GM19452 (cell line): ENCODE measurements around the gene TCF23.

Source experiments
- ATAC-seq: cut with Tn5 transposase; IDR thresholded peaks from one replicate; pipeline ENCODE4 v1.9.1; 2021; ENCODE audit not compliant: unreplicated experiment

Gene TCF23

DNA sequence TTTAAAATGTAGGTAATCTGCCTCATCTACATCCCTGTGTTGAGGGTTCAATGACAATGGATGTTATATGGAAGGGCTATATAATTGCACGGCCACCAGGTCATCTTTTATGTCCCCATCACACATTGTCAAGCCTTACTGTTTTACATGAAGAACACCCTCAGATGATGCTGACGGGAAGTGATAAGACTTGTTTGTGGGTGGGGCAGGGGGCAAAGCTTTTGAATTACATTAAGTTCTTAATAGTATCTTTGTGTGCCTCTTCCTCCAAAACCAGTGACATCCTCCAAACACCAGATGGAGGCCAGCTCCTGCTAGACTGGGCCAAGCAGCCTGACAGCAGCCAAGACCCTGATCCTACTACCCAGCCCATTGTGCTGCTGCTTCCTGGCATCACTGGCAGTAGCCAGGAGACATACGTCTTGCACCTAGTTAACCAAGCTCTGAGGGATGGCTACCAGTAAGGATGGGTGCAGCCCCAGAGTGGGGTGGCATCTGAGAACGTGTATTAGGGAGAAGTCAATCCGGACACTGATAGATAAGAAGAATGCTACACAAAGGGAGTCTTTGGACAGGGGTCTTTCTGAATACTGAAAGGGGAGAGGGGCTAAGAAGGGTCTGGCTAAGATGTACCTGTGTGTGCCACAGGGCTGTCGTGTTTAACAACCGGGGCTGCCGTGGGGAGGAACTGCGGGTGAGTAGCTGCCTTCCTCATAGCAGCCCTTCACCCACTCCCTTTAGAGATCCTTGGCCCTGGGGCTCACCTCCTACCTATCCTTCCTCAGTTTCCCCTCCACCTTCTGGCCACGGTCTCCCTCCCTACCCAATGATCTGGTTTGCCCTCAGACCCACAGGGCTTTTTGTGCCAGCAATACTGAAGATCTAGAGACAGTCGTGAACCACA is 19.9 kb upstream of the TCF23 start:
- ATAC-seq = no peak

DNA sequence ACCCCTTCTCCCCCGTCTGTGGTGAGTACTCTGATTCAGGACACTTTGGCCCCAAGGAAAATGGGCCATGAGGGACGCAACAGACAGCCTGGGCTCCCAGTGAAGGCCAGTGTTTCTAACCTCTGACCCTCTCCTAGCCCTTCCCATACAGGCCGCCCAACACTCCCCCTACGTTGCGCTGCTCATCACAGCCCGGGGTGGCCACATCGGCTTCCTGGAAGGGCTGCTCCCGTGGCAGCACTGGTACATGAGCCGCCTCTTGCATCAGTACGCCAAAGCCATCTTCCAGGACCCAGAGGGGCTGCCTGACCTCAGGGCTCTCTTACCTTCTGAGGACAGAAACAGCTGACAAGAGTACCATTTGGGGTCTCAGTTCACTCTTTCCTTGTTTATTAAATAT is 18.4 kb upstream of the TCF23 start:
- no peak for ATAC-seq

DNA sequence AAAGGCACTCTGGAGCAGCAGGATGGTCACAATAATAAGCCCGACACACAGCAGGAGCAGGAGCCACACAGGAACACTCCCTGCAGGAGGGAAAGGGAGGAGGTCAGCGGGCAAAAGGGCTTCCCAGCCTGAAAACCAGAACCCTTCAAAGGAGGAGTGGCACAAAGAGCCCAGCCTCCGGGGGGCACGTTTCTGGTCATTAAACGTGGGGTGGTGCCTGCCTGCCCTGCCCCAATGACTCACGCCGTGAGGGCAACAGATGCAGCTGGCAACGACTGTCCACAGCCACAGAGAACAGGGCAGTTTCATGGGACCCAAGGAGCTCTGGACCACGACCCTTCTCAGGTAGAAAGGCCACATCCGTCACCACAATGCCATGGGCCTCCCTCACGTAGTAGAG is 17.4 kb upstream of the TCF23 start:
- no peak for ATAC-seq

DNA sequence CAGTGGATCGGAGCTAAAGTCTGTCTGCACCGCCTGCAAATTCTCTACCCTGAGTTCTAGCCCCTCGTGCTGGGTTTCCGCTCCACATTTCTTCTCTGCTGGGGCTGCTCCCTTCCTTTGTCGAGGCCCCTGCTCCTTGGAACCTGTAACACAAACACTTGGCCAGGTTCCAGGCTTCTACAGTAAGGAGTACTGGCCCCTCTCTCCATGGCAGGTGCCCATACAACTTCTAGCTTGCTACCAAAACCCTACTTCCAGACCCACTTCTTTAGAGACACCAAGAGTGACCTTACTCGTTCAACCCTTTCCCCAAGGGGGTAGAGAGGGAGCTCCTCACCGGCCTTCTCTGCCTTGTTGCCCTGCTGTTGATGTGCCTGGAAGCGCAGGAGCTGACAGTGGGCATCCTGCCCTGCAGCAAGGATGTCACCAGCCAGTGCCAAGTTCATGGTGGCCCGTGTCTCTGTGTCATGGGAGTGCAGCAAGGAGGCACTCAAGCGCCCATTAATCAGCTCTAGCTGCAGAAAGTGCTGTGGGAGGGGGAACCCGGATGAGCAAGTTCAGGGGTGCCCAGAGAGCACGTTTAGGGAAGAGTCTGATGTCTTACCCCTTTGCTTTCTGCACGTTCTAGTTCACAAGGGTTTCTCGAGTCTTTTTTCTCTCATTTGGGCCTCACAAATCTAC is 15.5 kb upstream of the TCF23 start:
- ATAC-seq = no peak

DNA sequence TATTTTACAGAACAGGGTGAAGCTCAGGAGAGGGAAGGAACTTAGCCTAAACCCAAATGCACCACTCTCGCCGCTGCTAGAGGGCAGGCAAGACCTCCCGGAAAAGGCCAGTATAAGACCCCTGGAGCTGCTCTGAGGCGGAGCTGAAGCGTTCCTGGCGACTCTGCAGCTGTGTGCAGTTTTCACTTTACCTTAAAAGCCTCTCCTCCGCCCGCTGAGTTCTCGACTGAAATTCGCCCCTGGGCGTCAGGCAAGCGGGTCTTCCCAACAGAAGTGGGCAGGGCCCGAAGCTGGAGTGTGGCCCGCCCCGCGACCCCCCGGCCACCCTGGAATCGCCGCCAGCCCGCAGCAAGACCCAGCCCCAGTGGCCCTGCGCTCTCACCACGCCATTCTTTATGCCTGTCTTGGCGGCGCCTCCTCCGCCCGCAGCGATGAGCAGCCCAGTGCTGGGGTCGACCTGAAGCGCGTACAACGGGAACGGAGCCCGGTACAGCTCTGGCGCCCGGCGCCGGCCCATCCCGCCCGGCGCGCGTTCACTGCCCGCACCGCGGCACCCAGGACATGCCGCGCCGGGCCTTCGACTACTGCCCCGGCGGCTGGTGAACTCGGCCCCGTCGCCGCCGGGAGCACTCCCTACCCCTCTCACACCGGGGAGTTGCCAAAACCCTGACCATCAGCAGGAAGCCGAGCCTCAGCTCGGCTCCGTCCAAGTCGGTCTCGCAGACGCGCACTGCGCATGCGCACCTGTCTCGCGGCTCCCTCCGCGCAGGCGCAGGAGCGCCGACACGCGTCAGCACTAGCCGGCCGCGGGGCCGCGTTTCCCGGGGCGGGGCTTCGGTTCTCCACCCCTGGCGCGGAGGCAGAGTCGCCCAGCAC is 14.7 kb upstream of the TCF23 start, which contains the start of gene PREB:
PREB (minus strand) TSS at position 732 of the 876 bp plus-strand sequence; CDS start at position 517, 215 bp downstream.
- ATAC-seq = peak; percentile 88

DNA sequence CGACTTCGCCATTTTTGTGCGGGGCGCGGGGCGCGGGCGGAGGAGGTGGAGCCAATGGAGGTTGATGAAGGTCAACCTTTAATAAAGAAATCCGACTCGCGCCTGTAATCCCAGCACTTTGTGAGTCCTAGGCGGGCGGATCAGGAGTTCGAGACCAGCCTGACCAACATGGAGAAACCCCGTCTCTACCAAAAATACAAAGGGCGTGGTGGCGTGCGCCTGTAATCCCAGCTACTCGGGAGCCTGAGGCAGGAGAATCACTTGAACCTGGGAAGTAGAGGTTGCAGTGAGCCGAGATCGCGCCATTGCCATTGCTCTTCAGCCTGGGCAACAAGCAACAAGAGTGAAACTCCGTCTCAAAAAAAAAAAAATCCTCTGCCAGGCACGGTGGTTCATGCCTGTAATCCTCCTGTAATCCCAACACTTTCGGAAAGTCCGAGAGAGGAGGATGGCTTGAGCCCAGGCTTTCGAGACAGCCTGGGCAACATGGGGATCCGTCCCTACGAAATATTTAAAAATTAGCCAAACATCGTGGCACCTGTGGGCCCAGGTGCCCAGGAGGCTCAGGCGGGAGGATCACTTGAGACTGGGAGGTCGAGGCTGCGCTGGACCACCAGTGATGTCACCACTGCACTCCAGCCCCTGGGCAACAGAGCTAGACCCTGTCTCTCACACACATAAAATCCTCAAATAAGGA is 13.9 kb upstream of the TCF23 start:
- no peak for ATAC-seq

DNA sequence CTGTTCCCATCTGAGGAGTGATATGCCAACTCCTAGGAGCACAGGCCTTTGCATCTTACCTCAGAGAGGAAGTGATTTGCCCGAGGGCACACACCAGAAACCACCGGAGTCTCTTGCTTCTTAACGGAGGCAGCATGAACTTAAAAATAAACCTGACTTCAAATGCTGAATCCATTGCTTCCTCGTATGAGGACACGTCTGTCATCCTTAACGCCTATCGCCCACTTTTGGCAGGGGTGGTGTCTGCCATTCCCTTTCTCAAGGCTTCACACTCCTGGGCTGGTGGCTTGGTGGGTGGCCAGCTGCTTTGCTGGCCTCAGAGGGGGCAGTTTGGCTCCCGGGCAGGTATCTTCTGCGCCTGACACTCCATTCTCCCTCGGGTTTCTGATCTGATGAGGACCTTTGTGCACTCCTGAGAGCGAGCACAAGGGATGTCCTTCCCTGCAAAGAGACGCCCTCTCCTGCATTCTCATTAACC is 13.3 kb upstream of the TCF23 start:
- ATAC-seq = no peak

DNA sequence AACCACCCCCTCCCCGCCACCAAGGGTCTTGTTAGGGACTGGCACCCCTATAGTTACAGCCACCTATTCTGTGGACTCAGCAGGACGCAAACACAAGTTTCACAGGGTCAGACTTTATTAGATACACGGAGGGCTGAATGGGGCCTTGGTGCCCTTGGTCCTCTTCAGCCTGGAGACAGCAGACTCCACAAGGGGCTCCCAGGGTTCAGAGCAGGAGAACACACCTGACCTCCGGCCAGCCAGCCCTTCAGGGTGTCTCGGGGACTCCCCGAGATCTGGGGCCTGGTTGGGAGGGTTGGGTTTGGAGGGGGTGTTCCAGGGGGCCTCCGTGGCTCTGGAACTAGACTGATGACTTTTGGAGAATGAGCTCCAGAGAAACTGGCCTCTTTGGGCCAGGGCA is 12.1 kb upstream of the TCF23 start:
- no peak for ATAC-seq

DNA sequence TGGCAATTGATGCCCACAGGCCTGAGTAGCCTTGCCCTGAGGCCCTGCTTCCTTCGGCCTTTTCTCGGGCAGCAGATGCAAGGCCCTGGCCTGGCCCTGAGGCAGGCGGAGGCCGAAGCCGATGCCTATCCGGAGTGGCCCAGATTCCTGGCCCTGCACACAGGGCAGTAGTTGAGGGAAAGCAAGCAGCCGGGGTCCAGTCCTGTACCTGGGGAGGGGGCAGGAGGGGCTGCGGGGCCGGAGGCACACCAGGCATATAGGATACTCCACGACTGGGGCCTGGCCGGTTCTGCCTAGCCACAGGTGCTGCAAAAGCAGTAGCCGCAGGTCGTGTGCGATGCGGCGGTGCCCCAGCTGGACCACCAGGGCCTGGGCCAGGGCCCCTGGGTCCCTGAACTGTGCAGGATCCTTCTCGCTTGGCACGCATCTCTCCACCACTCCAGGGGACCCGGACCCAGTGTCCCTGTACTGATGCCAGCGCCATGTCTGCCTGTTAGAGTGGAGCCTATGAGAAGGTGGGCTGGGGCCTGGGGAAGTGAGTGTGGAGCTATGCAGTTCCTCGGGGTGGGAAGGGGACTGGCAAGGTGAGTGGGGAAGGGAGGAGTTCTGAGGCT is 11.4 kb upstream of the TCF23 start:
- no peak for ATAC-seq

DNA sequence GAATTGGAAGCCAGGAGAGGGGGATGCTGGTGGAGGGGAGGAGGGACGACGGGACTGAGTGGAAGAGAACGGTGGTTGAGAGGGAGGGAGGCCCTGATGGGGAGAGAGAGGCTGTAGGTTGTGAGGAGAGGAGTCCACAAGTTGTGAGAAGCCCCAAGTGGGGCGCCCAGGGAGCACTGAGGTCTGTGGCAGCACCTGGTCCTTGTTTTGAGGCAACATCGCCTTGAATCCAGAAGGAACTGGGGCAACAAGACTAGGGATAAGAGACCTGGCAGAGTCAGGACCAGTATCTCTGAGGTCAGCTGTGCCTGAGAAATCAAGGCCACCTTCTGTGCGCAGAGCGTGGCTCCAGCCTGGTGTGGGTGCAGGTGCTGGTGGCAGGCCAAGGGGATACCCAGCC is 10.7 kb upstream of the TCF23 start:
- no peak for ATAC-seq

DNA sequence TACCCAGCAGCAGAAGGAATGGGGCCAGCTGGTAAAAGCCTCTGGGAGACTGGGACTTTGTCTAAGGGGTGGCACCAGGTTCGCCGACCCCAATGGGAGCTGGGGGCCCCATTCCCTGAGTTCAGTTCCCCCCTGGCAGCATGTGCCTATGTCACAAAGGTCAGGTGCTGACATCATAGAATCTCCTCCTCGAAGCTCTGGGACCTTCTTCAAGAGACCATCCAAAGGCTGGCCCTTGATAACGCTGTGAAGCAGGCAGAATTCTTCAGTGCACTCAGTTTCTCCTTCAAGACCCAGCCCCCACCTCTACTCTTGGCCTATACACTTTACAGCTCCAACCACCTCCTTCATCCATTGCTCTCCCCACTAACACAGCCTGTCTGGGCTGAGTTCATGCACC is 9.5 kb upstream of the TCF23 start, which contains the start of gene PRR30:
PRR30 (minus strand) TSS at position 101 of the 400 bp plus-strand sequence. CDS start 1,081 bp downstream, outside the sequence.
- no peak for ATAC-seq

DNA sequence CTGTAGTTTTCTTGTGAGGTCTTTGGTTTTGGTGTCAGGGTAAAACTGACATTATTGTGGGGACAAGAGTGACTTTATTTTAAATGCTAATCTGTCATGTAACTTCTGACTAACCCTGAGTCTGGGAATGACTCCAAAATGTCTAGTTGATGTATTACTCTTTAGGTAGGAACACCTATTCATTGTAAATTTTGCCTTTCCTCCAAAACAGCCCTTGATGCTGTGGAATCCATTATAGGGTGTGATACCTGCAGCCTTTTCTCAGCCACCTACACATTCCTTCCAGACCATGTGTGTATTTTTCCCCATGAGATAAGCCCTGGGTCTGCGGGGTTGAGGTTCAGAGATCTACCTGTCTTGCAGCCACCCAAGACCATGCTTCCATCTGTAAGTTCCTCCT is 5.5 kb upstream of the TCF23 start:
- no peak for ATAC-seq

DNA sequence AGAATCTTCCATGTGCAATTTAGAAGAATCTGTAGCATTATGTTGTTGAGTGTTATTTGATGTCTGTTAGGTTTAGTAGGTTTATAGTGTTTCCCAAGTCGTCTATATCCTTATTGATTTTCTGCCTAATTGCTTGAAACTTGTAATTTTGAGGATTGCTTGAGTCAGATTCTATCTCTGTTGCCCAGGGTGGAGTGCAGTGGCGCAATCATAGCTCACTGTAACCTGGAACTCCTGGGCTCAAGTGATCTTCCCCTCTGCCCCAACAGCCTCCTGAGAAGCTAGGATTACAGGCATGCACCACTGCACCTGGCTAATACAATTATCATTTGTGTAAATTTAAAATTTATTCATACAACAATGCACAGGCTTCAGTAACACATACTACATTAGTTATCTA is 3.1 kb upstream of the TCF23 start:
- no peak for ATAC-seq

DNA sequence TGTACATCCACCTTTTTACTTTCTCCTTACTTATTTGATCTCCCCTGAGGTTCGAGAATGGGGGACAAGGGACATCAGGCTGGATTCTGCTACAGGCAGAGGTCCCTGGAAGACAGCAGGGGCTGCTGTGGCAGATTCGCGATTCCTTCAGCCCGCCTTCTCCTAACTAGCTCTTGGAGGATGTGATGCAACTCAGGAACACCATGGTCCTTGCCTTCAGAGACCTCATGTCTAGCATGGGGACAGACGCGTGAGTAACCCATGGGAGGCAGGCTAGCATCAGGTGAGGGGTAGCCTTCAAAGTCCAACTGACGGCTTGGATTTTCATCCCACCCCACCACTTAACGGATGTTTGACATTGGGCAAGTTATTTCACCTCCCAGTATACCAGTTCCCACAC is 869 bp upstream of the TCF23 start:
- ATAC-seq = no peak

DNA sequence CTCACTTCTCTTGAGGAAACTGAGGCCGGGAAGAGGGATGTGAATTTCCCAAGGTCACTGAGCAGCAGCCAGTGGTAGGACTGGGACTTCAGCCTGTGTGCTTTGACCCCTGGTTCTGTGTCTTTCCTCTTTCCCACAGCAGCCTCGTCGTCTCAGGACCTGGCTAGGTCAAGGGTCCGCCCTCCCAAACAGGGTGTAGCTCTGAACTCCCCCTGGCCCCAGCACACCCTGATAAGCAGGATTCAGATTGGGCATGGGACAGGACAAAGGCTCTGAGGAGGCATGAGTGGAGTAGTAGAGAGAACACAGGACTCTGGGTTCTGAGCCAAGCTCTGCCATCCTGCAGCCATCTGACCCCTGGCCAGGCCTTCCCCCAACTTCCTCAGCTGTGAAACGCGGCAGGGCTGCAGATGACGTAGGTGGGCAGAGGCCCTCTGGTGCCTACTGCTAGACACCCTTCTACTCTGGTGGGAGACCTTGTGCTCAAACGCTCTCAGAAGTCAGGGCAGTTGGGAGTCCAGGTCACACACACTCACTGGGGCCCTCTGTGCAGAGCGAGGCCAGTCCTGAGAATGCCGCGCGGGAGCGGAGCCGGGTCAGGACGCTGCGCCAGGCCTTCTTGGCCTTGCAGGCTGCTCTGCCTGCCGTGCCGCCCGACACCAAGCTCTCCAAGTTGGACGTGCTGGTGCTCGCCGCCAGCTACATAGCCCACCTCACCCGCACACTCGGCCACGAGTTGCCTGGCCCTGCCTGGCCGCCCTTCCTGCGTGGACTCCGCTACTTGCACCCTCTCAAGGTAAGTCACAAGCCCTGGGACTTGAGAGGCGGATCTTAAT is 984 bp downstream of the TCF23 start:
- no peak for ATAC-seq

DNA sequence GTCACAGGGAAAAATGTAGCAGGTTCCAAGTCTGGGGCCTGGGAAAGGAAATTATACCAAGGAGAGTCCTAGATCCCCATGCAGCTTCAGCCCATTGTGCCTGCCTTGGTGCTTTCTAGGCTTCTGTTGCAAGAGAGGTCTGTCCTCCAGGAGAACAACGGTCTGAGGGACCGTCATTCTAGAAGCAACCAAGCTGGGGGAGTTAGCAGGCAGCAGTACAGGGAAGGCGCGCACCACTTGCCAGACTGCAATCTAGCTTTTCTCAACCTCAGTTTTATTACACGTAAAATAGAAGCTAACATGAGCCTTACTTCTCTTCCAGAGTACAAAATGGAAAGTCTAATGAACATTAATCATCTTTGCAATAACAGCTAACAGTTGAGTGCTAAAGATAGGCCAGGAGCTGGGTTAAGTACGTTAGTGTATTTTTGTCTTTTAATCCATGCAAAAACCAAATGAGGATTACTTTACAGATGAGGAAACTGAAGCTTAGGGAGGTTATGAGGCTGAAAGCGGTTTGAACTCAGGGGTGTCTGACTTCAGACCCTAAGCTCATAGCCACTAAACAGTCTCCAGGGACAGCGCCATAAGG is 1.9 kb downstream of the TCF23 start:
- ATAC-seq = no peak

DNA sequence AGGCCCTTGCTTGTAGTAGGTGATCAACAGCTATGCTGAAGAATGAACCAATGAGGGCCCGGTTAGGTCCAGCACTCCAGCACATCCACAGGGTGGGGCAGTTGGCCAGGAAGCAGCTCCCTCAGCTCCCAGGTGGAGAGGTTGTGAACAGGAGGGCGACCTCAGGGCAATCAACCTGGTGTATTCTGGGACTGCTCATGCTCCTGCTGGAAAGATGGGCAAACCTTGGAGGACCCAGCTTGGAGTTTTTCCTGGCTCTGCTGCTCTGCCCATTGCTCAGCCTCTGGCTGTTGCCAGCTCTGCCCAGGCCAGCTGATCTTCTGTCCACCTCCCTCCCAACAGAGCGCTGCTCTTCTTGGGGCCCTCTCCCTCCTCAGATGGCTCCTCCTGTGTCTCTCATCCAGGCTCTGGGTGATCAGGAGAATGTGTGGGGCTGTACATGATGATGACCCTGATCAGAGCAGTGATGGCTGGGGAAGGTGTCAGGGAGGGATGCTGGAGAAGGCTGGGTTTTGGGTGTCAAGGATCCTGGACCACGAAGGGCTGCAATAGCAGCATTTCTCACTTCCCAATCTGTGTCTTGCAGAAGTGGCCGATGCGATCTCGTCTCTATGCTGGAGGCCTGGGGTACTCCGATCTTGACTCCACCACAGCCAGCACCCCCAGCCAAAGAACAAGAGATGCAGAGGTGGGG is 3.4 kb downstream of the TCF23 start:
- no peak for ATAC-seq

DNA sequence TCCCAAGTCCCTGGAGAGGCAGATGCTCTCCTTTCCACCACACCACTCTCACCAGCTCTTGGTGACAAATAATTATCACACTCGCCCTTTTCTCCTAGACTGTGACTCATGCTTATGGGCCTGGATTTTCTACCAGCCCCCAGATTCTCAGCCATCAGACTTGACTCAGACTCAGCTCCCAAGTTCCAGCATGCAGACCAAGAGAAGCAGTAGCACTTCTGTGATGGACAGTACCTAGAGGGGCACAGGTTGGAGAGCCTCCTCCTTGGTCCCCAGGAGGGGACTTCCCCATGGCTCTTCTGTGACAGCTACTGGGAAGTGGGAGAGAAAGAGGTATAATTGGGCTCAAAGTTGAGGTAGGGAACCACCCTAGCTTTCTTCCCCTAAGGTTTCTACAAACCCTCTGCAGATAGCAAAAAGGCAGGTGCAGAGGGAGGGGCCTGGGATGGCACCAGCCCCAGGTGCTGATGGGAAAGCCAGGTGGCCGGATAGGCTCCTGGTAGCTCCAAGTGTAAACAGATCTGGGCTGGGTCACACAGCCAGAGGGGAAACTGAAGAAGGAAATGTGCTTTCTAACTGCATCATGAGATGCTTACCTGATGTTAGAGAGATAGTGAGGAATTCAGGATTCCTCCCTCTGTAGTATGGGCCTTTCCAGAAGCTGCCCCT is 4.1 kb downstream of the TCF23 start:
- ATAC-seq = no peak
